Mesothelial cell of epicardium (in vitro differentiated cells): ENCODE results near the gene KLF5. TPM values are rescaled to one million over a fixed set of nuclear protein-coding genes. Genes with fewer than 3 reads are reported as not detected.

ENCODE experiments used
- DNase-seq, 2 experiments: peaks; one replicate each; pipeline ENCODE4 v3.0.0; 2021; ENCODE audit warnings: low spot score in 2 of 2; ENCODE audit not compliant: unreplicated experiment in 2 of 2
- H3K27ac Mint-ChIP-seq: 2 replicates; pipeline ENCODE4 v1.8.0; 2021; ENCODE audit warnings: mixed read lengths
- H3K27me3 Mint-ChIP-seq: 2 replicates; pipeline ENCODE4 v1.8.0; 2021; ENCODE audit warnings: low read depth, mixed read lengths
- H3K36me3 Mint-ChIP-seq: 2 replicates; pipeline ENCODE4 v1.8.0; 2021; ENCODE audit warnings: mixed read lengths
- H3K4me1 Mint-ChIP-seq: 2 replicates; pipeline ENCODE4 v1.8.0; 2021; ENCODE audit warnings: mixed read lengths
- H3K4me3 Mint-ChIP-seq: 2 replicates; pipeline ENCODE4 v1.8.0; 2021; ENCODE audit warnings: mild to moderate bottlenecking, moderate library complexity, mixed read lengths
- H3K9me3 Mint-ChIP-seq: 2 replicates; pipeline ENCODE4 v1.8.0; 2021; ENCODE audit warnings: mixed read lengths
- CTCF ChIP-seq: fragments of 200-600 bp; sonication (generic); IDR thresholded peaks from one replicate; pipeline ENCODE4 v1.5.0; 2021; ENCODE audit warnings: antibody characterized with exemption; ENCODE audit not compliant: unreplicated experiment
- total RNA-seq: library from RNA; stranded (reverse); gene quantifications from 3 replicates; pipeline ENCODE4 v1.2.1, GENCODE V29; 2021

KLF5 gene
- total RNA-seq, 1 donor from 2014 or later = 62.4 TPM

DNA sequence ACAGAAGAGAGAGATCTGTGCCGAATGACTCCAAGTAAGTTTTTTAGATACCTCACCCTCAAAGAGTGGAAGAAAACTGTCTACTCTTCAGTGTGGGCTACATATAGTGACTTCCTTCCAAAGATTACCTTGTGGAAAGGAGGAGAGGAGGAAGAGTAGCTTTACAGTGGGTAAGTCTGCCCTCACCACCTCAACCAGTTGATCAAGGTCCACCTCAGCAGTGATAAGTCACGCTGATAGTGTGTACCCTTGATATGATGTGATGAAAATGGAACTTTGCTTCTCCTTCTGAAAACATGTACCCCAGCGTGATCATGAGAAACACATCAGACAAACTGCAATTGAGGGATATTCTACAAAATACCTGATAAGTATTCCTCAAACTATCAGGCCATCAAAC is 20.6 kb downstream of the KLF5 start:
- Mint-ChIP-seq H3K27me3 (no peaks in the 10 kb centered on the region), H3K36me3 (peaks cover 29% of the 10 kb centered on the region), H3K27ac (no peak overlapping the region), H3K4me3 (no peak overlapping the region), H3K9me3 (peaks cover 6% of the 10 kb centered on the region), H3K4me1 (peaks cover 27% of the 10 kb centered on the region)
- no peak for TF ChIP-seq CTCF
- no peak for DNase-seq

DNA sequence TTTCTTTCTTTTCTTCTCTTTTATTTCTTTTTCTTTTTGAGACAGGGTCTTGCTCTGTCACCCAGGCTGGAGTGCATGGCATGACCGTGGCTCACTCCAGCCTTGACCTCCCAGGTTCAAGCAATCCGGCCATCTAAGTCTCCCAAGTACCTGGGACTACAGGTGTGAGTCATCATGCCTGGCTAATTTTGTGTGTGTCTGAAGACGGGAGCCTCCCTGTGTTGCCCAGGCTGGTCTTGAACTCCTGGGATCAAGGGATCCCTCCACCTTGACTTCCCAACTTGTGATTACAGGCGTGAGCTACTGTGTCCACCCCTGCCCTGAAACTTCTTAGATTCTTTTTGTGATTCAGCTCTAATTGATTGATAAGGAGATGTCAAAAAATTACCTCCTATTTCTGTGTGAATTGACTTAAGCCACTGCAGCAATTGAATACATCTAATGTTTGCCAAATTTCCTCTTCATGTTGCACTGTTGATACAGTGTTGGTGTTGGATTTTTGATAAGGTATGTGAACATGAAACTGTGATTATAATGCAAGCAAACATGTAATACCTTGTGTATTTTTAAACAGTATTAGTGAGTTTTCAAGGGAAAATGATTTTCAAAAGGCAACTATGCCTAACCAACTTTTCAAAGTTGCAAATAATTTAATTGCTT is 22.6 kb downstream of the KLF5 start:
- no peak overlapping the region for H3K27ac Mint-ChIP-seq
- peaks cover 10% of the 10 kb centered on the region for H3K4me1 Mint-ChIP-seq
- peaks cover 17% of the 10 kb centered on the region for H3K36me3 Mint-ChIP-seq
- no peak for DNase-seq
- H3K4me3 Mint-ChIP-seq = no peak overlapping the region
- peaks cover 9% of the 10 kb centered on the region for H3K9me3 Mint-ChIP-seq
- no peak for TF ChIP-seq CTCF
- H3K27me3 Mint-ChIP-seq = no peaks in the 10 kb centered on the region

DNA sequence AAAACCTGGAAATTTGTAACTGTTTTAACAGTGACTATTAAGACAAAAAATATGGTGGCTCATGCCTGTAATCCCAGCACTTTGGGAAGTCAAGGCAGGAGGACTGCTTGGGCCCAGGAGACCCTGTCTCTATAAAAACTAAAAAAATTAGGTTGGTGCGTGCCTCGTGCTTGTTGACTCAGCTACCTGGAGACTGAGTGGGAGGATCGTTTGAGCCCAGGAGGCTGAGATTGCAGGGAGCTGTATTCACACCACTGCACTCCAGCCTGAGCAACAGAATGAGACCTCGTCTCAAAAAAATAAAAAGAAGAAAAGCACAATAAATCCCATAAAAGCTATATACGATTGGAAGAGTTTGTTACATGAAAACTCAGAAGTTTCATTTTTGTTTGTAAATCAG is 23.7 kb downstream of the KLF5 start:
- DNase-seq = no peak
- Mint-ChIP-seq H3K4me1 (peaks cover 10% of the 10 kb centered on the region), H3K27ac (peak overlapping the region; percentile 66), H3K36me3 (peaks cover 15% of the 10 kb centered on the region), H3K4me3 (no peak overlapping the region), H3K9me3 (peaks cover 14% of the 10 kb centered on the region), H3K27me3 (no peaks in the 10 kb centered on the region)
- no peak for TF ChIP-seq CTCF

- DNase-seq = no peak
- peaks cover 16% of the 10 kb centered on the region for H3K9me3 Mint-ChIP-seq
- no peak for TF ChIP-seq CTCF
- H3K27me3 Mint-ChIP-seq = no peaks in the 10 kb centered on the region
- H3K4me1 Mint-ChIP-seq = peaks cover 10% of the 10 kb centered on the region
- peaks cover 15% of the 10 kb centered on the region for H3K36me3 Mint-ChIP-seq
- no peak overlapping the region for H3K4me3 Mint-ChIP-seq
- H3K27ac Mint-ChIP-seq = no peak overlapping the region
Observed at GRCh38 chr13:73082895-73083294, 24.1 kb downstream of the KLF5 start.

DNA sequence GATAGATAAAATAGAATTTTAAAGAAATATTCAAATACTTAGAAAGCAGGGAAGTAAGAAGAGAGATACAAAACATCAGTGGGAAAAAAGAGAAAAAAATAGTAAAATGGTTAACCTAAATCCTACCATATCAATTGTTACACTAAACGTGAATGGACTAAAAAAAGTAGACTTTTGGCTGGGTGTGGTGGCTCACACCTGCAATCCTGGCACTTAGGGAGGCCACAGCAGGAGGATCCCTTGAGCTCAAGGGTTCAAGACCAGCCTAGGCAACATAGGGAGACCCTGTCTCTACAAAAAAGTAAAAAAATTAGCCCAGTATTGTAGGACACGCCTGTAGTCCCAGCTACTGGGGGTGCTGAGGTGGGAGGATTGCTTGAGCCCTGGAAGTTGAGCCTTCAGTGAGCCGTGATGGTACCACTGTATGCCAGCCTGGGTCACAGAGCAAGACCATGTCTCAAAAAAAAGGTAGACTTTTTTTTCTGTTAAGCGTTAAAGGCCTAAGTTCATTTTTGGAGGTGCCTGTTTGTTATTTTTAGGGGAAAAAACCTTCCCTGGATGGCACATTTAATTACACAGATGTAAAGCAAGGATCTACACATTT is 29.6 kb downstream of the KLF5 start:
- TF ChIP-seq CTCF = no peak
- Mint-ChIP-seq H3K4me1 (peaks cover 2% of the 10 kb centered on the region), H3K27me3 (no peaks in the 10 kb centered on the region), H3K27ac (no peak overlapping the region), H3K9me3 (peaks cover 16% of the 10 kb centered on the region), H3K4me3 (no peak overlapping the region), H3K36me3 (peaks cover 6% of the 10 kb centered on the region)
- no peak for DNase-seq
